ENCODE results near the gene WDR70. TPM values are rescaled to one million over a fixed set of nuclear protein-coding genes. Genes with fewer than 3 reads are reported as not detected.

The WDR70 gene
- total and polyA plus RNA-seq, 2 of the 8 experiments (the other 6 are each of a cell fraction or from before 2014, with no cell fraction given) = 10.6 to 37.4 TPM

DNA sequence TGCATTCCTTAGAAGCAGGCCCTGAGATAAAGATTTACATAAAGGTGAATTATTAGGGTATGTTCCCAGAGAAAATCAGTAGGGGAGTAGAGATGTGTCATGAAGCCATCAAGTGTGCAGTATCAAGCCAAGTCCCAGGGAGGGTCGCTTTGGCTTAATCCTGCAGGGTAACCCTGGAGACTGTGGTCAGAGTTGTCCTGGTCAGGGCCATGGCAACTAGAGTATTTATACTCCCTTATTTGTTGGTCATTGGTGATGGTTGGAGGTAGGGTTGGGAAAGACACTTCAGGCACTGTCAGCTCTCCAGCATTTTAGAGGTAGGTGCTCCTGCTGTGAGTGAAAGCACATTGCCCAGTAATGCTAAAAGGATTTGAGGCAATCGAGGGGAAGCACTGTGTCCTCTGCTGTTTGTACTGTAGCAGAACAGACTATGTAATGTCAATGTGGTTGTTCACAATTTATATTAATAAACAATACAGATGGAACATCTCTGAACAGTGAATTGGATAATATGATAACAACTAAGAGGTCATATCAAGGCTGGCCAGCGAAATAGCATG, 351.9 kb downstream of the WDR70 start:
- H3K27me3 ChIP-seq (replicated peaks in 1 of 4; ENCODE audit: control insufficient read depth in 3 of 4, extremely low read depth in 1 of 4, insufficient read depth in 3 of 4, low read length in 3 of 4) = no peaks in the 10 kb centered on the region
- POLR2A ChIA-PET (ENCODE audit: partially characterized antibody) = no interaction called here
- TF ChIP-seq TAF7 (optimal IDR thresholded peaks at IDR 0.05; ENCODE audit: borderline replicate concordance, low read depth, low read length) (no peak), MAFK (IDR thresholded peaks at IDR 0.05; ENCODE audit: low read depth, low read length) (no peak), CHD2 (IDR thresholded peaks at IDR 0.05; ENCODE audit: low read length) (no peak), CHD1 (IDR thresholded peaks at IDR 0.05; ENCODE audit: low read depth, low read length) (no peak), CTBP2 (IDR thresholded peaks at IDR 0.05; ENCODE audit: borderline replicate concordance, insufficient read depth, insufficient read length, low read length) (no peak), HDAC2 (IDR thresholded peaks at IDR 0.05; ENCODE audit: borderline replicate concordance in 1 of 2, low read depth in 2 of 2, low read length in 2 of 2) (no peak), CBX8 (IDR thresholded peaks at IDR 0.05; ENCODE audit: borderline replicate concordance, low read depth, low read length) (no peak), SAP30 (IDR thresholded peaks at IDR 0.05; ENCODE audit: insufficient read depth, insufficient replicate concordance, low read length) (no peak), JUN (IDR thresholded peaks at IDR 0.05; ENCODE audit: low read depth, low read length) (no peak), EGR1 (IDR thresholded peaks at IDR 0.05; ENCODE audit: borderline replicate concordance, low read depth, low read length) (no peak), KDM4A (IDR thresholded peaks at IDR 0.05; ENCODE audit: low read depth, low read length, severe bottlenecking) (no peak)
- TF ChIP-seq, protein P1, sequence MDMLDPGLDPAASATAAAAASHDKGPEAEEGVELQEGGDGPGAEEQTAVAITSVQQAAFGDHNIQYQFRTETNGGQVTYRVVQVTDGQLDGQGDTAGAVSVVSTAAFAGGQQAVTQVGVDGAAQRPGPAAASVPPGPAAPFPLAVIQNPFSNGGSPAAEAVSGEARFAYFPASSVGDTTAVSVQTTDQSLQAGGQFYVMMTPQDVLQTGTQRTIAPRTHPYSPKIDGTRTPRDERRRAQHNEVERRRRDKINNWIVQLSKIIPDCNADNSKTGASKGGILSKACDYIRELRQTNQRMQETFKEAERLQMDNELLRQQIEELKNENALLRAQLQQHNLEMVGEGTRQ (IDR thresholded peaks at IDR 0.05; ENCODE audit: low read length) = no peak

More for the DNA sequence above, 351.9 kb downstream of the WDR70 start:
- Histone ChIP-seq H4K5ac (ENCODE audit: insufficient read length, low read depth, low read length) (no peak overlapping the region), H2BK5ac (ENCODE audit: low read depth, low read length) (no peak overlapping the region), H3K4me3 (ENCODE audit: extremely low read depth in 1 of 4, insufficient read depth in 2 of 4, low read depth in 3 of 4, low read length in 4 of 4) (no peak overlapping the region), H4K20me1 (replicated peaks in 1 of 2; ENCODE audit: control insufficient read depth in 1 of 2, insufficient read depth in 2 of 2, low read length in 2 of 2) (no peaks in the 10 kb centered on the region), H3K56ac (replicated peaks; ENCODE audit: insufficient read length, low read depth, low read length) (no peak overlapping the region), H3K18ac (ENCODE audit: extremely low read depth, low read length) (no peak overlapping the region), H2BK20ac (ENCODE audit: low read length) (no peak overlapping the region), H2AK5ac (ENCODE audit: low read depth, low read length) (no peak overlapping the region), H3K4me1 (replicated peaks in 1 of 4; ENCODE audit: control insufficient read depth in 3 of 4, insufficient read depth in 4 of 4, low read length in 3 of 4) (no peaks in the 10 kb centered on the region), H2BK120ac (replicated peaks; ENCODE audit: low read depth, low read length) (no peak overlapping the region), H3K9me3 (ENCODE audit: insufficient read depth in 2 of 2, low read depth in 1 of 2, low read length in 1 of 2) (no peaks in the 10 kb centered on the region), H3K36me3 (ENCODE audit: control insufficient read depth in 2 of 4, insufficient read depth in 4 of 4, low read length in 3 of 4) (peaks cover 0 to 4% (median 3%) of the 10 kb centered on the region in 4 experiments; a peak in 4 of 8 replicates), H2BK12ac (ENCODE audit: low read depth, low read length) (no peak overlapping the region), H2AFZ (ENCODE audit: low read length) (no peak overlapping the region), H4K91ac (replicated peaks; ENCODE audit: insufficient read length, low read length) (no peak overlapping the region), H3K79me2 (ENCODE audit: control insufficient read depth in 1 of 2, insufficient read depth in 2 of 2, low read length in 2 of 2) (no peaks in the 10 kb centered on the region), H2BK15ac (ENCODE audit: low read length) (no peak overlapping the region), H3K4me2 (ENCODE audit: insufficient read depth in 1 of 2, low read depth in 2 of 2, low read length in 2 of 2) (no peak overlapping the region), H4K8ac (ENCODE audit: extremely low read depth, insufficient read depth, low read length) (no peak overlapping the region), H3K4ac (replicated peaks; ENCODE audit: insufficient read length, low read depth, low read length) (no peak overlapping the region), H3K14ac (ENCODE audit: insufficient read length) (no peak overlapping the region), H3K27ac (ENCODE audit: low read depth, low read length) (no peak overlapping the region), H3K23ac (ENCODE audit: insufficient read length) (no peak overlapping the region), H3K79me1 (ENCODE audit: low read depth, low read length) (no peaks in the 10 kb centered on the region), H3K23me2 (ENCODE audit: low read depth, low read length) (no peaks in the 10 kb centered on the region), H3K9ac (replicated peaks in 1 of 4; ENCODE audit: extremely low read depth in 1 of 4, low read depth in 3 of 4, low read length in 3 of 4) (no peak overlapping the region)
- WGBS, 2 experiments (ENCODE audit: extremely low coverage in 1 of 2, insufficient coverage in 1 of 2, insufficient read length in 1 of 2, insufficient replicate concordance in 2 of 2, low coverage in 1 of 2, low lambda C conversion rate in 2 of 2, missing lambda C conversion rate in 1 of 2) = 86% methylated on average over 3 of the region's 3 CpGs; no CpG with 5 or more reads in 1 of the 2 experiments
- CTCF ChIA-PET (ENCODE audit: partially characterized antibody) = no interaction called here
- no peak for DNase-seq (ENCODE audit: low read depth in 1 of 2, low spot score in 2 of 2)
- no peak for FAIRE-seq
